Endodermal cell (in vitro differentiated cells): ENCODE data around the gene ARID5B. TPM values are rescaled to one million over a fixed set of nuclear protein-coding genes. Genes with fewer than 3 reads are reported as not detected.

Source experiments
- DNase-seq: peaks from one replicate; pipeline ENCODE4 v3.0.0-alpha.2; 2017
- H3K27ac ChIP-seq: 2 replicates; pipeline ENCODE4 v1.5.1; 2013; ENCODE audit warnings: mild to moderate bottlenecking, low read depth, low read length, moderate library complexity
- H3K27me3 ChIP-seq: 2 replicates; pipeline ENCODE4 v1.6.1; 2013; ENCODE audit warnings: mild to moderate bottlenecking, low read length, moderate library complexity; ENCODE audit not compliant: insufficient read depth, control insufficient read depth, poor library complexity, severe bottlenecking
- H3K36me3 ChIP-seq: 2 replicates; pipeline ENCODE4 v1.7.0; 2013; ENCODE audit warnings: mild to moderate bottlenecking, low read length, moderate library complexity; ENCODE audit not compliant: control insufficient read depth, insufficient read depth
- H3K4me1 ChIP-seq: one replicate; pipeline ENCODE4 v1.7.0; 2013; ENCODE audit warnings: low read length; ENCODE audit not compliant: control insufficient read depth, insufficient read depth
- H3K4me3 ChIP-seq: 2 replicates; pipeline ENCODE4 v1.5.1; 2013; ENCODE audit warnings: mild to moderate bottlenecking, low read length, moderate library complexity
- H3K9ac ChIP-seq: 2 replicates; pipeline ENCODE4 v1.6.1; 2013; ENCODE audit warnings: mild to moderate bottlenecking, low read length, moderate library complexity; ENCODE audit not compliant: poor library complexity, severe bottlenecking; ENCODE audit errors: extremely low read depth
- H3K9me3 ChIP-seq: 2 replicates; pipeline ENCODE4 v1.6.1; 2013; ENCODE audit warnings: mild to moderate bottlenecking, low read length, moderate library complexity; ENCODE audit not compliant: control insufficient read depth
- H3K27ac Mint-ChIP-seq: 2 replicates; pipeline ENCODE4 v1.8.0; 2020; ENCODE audit warnings: mixed read lengths
- H3K27me3 Mint-ChIP-seq: 2 replicates; pipeline ENCODE4 v1.8.0; 2021; ENCODE audit warnings: mild to moderate bottlenecking, mixed read lengths; ENCODE audit not compliant: insufficient read depth
- H3K36me3 Mint-ChIP-seq: 2 replicates; pipeline ENCODE4 v1.8.0; 2020; ENCODE audit warnings: low read depth, mixed read lengths
- H3K4me1 Mint-ChIP-seq: 2 replicates; pipeline ENCODE4 v1.8.0; 2020; ENCODE audit warnings: mixed read lengths
- H3K4me3 Mint-ChIP-seq: 2 replicates; pipeline ENCODE4 v1.8.0; 2020; ENCODE audit warnings: mild to moderate bottlenecking, moderate library complexity, mixed read lengths
- H3K9me3 Mint-ChIP-seq: 2 replicates; pipeline ENCODE4 v1.8.0; 2020; ENCODE audit warnings: mild to moderate bottlenecking, mixed read lengths
- WGBS, 2 experiments: methylation state at CpG; one replicate each; pipeline versions ENCODE4 v1.1.5 to v1.1.7; 2013; ENCODE audit warnings: missing lambda C conversion rate in 2 of 2, mixed read lengths in 1 of 2; ENCODE audit not compliant: insufficient coverage in 1 of 2, insufficient read length in 1 of 2; 5-methylcytosine and 5-hydroxymethylcytosine counted together
- total RNA-seq, 2 donors: library from RNA; stranded (reverse); fragmentation: NEBNext Ultra II Directional in 1 of 2; extraction: Animal tissue kit (Norgen Biotek cat#: 25700) in 1 of 2; gene quantifications; 2 replicates in 1 of 2; 3 replicates in 1 of 2; pipeline ENCODE4 v1.2.1, GENCODE V29; 2021
- TF ChIP-seq, protein P1 (sequence below): fragments of 200-600 bp; sonication (generic); conservative IDR thresholded peaks from 2 replicates; pipeline ENCODE4 v1.5.0; 2021; ENCODE audit warnings: antibody characterized with exemption, mild to moderate bottlenecking

Gene ARID5B
- total RNA-seq, 2 donors from 2014 or later = 1.2 to 1.8 TPM

DNA sequence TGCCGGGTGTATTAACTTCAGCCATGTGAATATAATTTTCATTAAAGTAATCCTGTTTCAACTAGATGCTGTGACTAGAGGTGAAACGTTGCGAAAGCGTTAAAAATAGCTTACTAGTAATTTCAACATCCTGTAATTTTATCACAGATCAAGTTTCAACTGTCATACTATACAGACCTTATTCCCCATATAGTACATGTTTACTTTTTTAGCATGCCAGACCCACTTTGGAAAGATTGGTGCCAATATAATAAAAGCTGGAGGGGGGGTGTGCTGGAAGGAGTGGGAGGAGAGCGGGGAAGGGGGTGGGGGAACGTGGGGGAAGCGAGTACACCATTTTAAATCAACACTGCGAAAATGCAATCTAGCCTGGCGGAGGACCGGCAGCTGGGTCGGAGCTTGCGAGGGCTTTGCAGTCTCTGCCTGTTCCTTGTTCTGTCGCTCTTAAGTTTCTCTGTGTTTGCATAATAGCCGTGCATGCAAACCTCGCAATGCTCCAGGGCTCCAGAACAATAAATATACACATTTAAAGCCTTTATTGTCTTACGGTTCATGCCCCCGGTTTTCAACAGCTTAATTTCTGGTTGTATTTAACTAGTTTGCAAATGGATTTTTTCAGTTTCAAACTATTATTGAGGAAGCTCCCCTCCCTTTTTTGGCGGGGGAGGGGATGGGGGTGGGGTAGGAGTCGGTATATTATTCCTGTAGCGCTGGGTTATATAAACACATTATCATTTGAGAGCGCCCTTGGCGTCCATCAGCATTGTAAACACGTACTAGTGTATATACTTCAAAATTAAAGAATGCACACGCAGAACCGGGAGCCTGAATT is 1.3 kb upstream of the ARID5B start:
- peaks cover 31% of the 10 kb centered on the region for H3K27me3 ChIP-seq
- Mint-ChIP-seq H3K9me3 (no peaks in the 10 kb centered on the region), H3K4me1 (peaks cover 50% of the 10 kb centered on the region), H3K4me3 (peak overlapping the region; percentile 72), H3K27ac (no peak overlapping the region), H3K36me3 (no peaks in the 10 kb centered on the region), H3K27me3 (peaks cover 40% of the 10 kb centered on the region)
- peaks cover 5% of the 10 kb centered on the region for H3K4me1 ChIP-seq
- DNase-seq = peak; percentile 63
- peak overlapping the region; percentile 13 for H3K9ac ChIP-seq
- peak overlapping the region; percentile 91 for H3K4me3 ChIP-seq
- H3K36me3 ChIP-seq = no peaks in the 10 kb centered on the region
- no peaks in the 10 kb centered on the region for H3K9me3 ChIP-seq
- WGBS, 2 experiments = 3% methylated on average over 6 to 24 of the region's 25 CpGs
- H3K27ac ChIP-seq = no peak overlapping the region
- TF ChIP-seq, protein P1, sequence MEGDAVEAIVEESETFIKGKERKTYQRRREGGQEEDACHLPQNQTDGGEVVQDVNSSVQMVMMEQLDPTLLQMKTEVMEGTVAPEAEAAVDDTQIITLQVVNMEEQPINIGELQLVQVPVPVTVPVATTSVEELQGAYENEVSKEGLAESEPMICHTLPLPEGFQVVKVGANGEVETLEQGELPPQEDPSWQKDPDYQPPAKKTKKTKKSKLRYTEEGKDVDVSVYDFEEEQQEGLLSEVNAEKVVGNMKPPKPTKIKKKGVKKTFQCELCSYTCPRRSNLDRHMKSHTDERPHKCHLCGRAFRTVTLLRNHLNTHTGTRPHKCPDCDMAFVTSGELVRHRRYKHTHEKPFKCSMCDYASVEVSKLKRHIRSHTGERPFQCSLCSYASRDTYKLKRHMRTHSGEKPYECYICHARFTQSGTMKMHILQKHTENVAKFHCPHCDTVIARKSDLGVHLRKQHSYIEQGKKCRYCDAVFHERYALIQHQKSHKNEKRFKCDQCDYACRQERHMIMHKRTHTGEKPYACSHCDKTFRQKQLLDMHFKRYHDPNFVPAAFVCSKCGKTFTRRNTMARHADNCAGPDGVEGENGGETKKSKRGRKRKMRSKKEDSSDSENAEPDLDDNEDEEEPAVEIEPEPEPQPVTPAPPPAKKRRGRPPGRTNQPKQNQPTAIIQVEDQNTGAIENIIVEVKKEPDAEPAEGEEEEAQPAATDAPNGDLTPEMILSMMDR = no peak

DNA sequence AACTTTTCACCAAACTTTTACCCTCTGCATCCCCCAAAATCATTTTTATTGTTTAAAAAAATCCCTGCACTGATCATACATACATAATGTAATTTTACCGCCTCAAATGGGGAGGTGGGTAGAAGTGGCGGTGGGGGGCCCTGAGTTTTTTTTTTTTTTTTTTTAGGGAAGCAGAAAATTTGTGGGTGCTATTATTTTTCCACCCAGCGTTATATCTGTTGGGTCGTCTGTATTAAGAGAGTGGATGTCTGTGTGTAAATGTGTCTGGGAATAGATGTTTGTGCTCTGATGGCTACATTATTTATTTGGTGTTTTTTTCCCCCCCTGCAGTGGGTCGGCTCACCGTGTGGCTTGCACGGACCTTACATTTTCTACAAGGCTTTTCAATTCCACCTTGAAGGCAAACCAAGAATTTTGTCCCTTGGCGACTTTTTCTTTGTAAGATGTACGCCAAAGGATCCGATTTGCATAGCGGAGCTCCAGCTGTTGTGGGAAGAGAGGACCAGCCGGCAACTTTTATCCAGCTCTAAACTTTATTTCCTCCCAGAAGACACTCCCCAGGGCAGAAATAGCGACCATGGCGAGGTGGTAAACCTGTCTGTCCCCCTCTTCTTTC is 438 bp downstream of the ARID5B start:
- peak overlapping the region; percentile 72 for H3K4me3 Mint-ChIP-seq
- peaks cover 40% of the 10 kb centered on the region for H3K27me3 Mint-ChIP-seq
- Histone ChIP-seq H3K9me3 (no peaks in the 10 kb centered on the region), H3K9ac (no peak overlapping the region), H3K27ac (peak overlapping the region; percentile 4), H3K36me3 (no peaks in the 10 kb centered on the region), H3K27me3 (peaks cover 31% of the 10 kb centered on the region), H3K4me1 (peaks cover 5% of the 10 kb centered on the region), H3K4me3 (peak overlapping the region; percentile 91)
- peak; percentile 75 for DNase-seq
- peaks cover 50% of the 10 kb centered on the region for H3K4me1 Mint-ChIP-seq
- H3K9me3 Mint-ChIP-seq = no peaks in the 10 kb centered on the region
- H3K36me3 Mint-ChIP-seq = no peaks in the 10 kb centered on the region
- no peak overlapping the region for H3K27ac Mint-ChIP-seq
- WGBS, 2 experiments = 0% methylated on average over 4 to 14 of the region's 14 CpGs
- TF ChIP-seq, protein P1 = no peak

DNA sequence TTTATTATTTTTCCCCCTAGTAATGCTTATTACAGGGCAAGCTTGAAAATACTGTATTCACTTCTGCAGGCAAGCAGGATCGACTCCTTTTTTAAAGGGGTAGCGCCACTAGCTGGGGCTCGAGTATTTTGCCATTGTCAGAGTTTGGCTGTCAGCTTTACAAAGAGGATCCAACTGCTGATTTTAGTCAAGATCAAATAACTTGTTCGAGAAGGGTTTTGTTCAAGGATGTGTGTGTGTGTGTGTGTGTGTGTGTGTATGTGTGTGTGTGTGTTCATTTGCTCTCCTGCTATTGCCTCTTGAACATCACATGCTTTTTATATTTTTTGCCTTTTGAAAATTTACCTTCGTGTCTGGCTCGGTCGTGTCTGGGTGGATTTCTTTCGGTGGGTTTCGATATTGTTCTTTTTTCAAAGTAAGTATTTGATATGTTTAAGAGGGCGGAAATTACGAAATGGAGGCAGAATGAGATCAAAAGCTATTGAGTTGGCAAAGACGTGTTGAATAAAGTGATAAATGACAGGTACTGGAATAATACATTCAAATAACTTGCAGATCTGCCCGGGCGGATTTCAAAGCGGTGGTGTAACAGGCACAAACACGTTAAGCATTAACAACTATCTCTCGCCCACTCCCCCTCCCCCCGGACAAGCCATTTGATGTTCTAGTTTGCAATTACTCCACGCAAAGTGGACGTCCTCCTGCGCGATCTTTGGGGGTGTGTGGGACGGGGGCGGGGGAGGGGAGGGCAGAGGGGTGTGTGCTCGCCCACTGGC is 1.1 kb downstream of the ARID5B start:
- H3K36me3 Mint-ChIP-seq = no peaks in the 10 kb centered on the region
- no peak overlapping the region for H3K27ac Mint-ChIP-seq
- H3K27ac ChIP-seq = no peak overlapping the region
- WGBS, 2 experiments = 0 to 1% methylated on average over 11 to 23 of the region's 25 CpGs
- no peaks in the 10 kb centered on the region for H3K36me3 ChIP-seq
- peak overlapping the region; percentile 91 for H3K4me3 ChIP-seq
- peaks cover 5% of the 10 kb centered on the region for H3K4me1 ChIP-seq
- peak; percentile 60 for DNase-seq
- H3K4me3 Mint-ChIP-seq = peak overlapping the region; percentile 72
- H3K9me3 ChIP-seq = no peaks in the 10 kb centered on the region
- TF ChIP-seq, protein P1 = no peak
- H3K9me3 Mint-ChIP-seq = no peaks in the 10 kb centered on the region
- H3K27me3 ChIP-seq = peaks cover 31% of the 10 kb centered on the region
- no peak overlapping the region for H3K9ac ChIP-seq
- peaks cover 44% of the 10 kb centered on the region for H3K4me1 Mint-ChIP-seq
- peaks cover 36% of the 10 kb centered on the region for H3K27me3 Mint-ChIP-seq
